Esophagus muscularis mucosa (tissue), 3 donors: ENCODE results near the gene DHX32.

ENCODE experiments used
- CTCF ChIP-seq, 3 experiments: fragments of 200-600 bp in 2 of 3; fragments of 450-650 bp in 1 of 3; sonication (generic) in 2 of 3; IDR thresholded peaks; one replicate each; pipeline ENCODE4 v1.5.1; 2017 to 2019; ENCODE audit warnings: antibody characterized with exemption in 3 of 3, mild to moderate bottlenecking in 2 of 3, moderate library complexity in 1 of 3
- POLR2A ChIP-seq: fragments of 450-650 bp; IDR thresholded peaks from one replicate; pipeline ENCODE4 v1.6.1; 2017; ENCODE audit warnings: antibody characterized with exemption, moderate library complexity, mild to moderate bottlenecking, low read depth
- POLR2AphosphoS5 ChIP-seq, 2 donors: sonication (generic); formaldehyde crosslinking; IDR thresholded peaks; one replicate each; pipeline ENCODE4 v1.6.1; 2017; ENCODE audit warnings: antibody characterized with exemption in 2 of 2

- TF ChIP-seq POLR2A = no peak
- no peak for TF ChIP-seq CTCF (IDR thresholded peaks at IDR 0.05)
- no peak for TF ChIP-seq POLR2AphosphoS5 (IDR thresholded peaks at IDR 0.05)
These were observed 88.5 kb downstream of the DHX32 start for GRCh38 chr10:125792342-125793300.
